T-helper 2 cell treated with Interferon-gamma antibody and Interleukin-4, amounts not matched to agents 5 μg/mL and 100 μg/mL, for 36 hours (primary cell): ENCODE results near the gene SULT2B1.

ENCODE experiments used
- DNase-seq: peaks from one replicate; pipeline ENCODE4 v3.0.0; 2021; ENCODE audit warnings: low spot score
- H3K27ac Mint-ChIP-seq: one replicate; pipeline ENCODE4 v1.8.0; 2021; ENCODE audit warnings: mild to moderate bottlenecking, mixed read lengths
- H3K27me3 Mint-ChIP-seq: one replicate; pipeline ENCODE4 v1.8.0; 2021; ENCODE audit warnings: low read depth, mixed read lengths
- H3K36me3 Mint-ChIP-seq: one replicate; pipeline ENCODE4 v1.8.0; 2021; ENCODE audit warnings: low read depth, mixed read lengths
- H3K4me1 Mint-ChIP-seq: one replicate; pipeline ENCODE4 v1.8.0; 2021; ENCODE audit warnings: low read depth, mixed read lengths
- H3K4me3 Mint-ChIP-seq: one replicate; pipeline ENCODE4 v1.8.0; 2022; ENCODE audit warnings: mild to moderate bottlenecking, moderate library complexity, mixed read lengths
- H3K9me3 Mint-ChIP-seq: one replicate; pipeline ENCODE4 v1.8.0; 2021; ENCODE audit warnings: mixed read lengths

The SULT2B1 gene

DNA sequence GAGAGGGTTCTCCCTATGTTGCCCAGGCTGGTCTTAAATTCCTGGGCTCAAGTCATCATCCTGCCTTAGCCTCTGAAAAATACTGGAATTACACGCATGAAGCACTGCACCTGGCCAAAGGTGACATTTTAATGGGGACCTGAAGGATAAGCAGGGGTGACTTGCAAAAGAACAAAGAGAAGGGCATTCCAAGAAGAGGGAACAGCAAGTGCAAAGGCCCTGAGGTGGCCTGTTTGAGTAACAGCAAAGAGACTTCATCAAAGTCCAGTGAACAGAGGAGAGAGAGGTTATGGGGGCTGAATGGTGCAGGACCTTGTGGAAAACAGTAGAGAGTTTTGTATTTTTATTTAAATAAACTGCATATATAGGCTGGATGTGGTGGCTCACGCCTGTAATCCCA is 89.9 kb downstream of the SULT2B1 start:
- Mint-ChIP-seq H3K4me3 (no peak overlapping the region), H3K27ac (no peak overlapping the region), H3K36me3 (no peaks in the 10 kb centered on the region), H3K27me3 (peaks cover 3% of the 10 kb centered on the region), H3K9me3 (peaks cover 5% of the 10 kb centered on the region), H3K4me1 (peaks cover 30% of the 10 kb centered on the region)
- DNase-seq: no peak

DNA sequence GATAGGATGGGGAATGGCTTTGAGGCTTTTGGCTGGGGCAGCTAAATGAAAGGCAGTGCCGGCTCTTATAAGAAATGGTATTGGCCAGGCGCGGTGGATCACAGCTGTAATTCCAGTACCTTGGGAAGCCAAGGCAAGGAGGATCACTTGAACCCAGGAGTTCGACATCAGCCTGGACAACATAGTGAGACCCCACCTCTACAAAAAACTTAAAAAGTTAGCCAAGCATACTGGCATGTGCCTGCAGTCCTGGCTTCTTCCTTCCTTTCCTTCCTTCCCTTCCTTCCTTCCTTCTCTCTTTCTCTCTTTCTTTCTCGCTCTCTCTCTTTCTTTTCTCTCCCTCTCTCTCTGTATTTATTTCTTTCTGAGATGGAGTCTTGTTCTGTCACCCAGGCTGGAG is 90.9 kb downstream of the SULT2B1 start:
- no peak for DNase-seq
- peaks cover 31% of the 10 kb centered on the region for H3K4me1 Mint-ChIP-seq
- H3K36me3 Mint-ChIP-seq: no peaks in the 10 kb centered on the region
- H3K4me3 Mint-ChIP-seq: no peak overlapping the region
- H3K27me3 Mint-ChIP-seq: peaks cover 3% of the 10 kb centered on the region
- H3K9me3 Mint-ChIP-seq: peaks cover 5% of the 10 kb centered on the region
- no peak overlapping the region for H3K27ac Mint-ChIP-seq

DNA sequence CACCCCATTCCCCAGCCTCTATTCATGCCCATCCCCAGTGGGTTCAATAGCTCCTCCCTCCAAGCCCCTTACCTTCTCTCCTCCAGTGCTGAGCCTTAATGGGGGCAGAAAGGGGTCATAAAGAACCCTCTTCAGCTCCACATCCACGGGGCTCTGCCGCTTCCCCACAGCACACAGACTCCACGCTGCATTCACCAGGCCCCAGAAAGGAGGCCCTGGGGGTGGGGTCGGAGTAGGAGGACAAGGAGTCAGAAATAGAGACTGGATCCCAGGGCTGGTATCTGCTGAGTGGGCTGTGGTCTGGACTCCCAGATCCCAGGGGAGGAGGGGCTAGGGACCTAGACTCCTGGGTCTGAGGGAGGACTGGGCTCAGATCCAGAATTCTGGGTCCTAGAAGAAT is 92.4 kb downstream of the SULT2B1 start:
- H3K36me3 Mint-ChIP-seq: no peaks in the 10 kb centered on the region
- H3K27ac Mint-ChIP-seq: no peak overlapping the region
- H3K4me1 Mint-ChIP-seq: peaks cover 31% of the 10 kb centered on the region

DNA sequence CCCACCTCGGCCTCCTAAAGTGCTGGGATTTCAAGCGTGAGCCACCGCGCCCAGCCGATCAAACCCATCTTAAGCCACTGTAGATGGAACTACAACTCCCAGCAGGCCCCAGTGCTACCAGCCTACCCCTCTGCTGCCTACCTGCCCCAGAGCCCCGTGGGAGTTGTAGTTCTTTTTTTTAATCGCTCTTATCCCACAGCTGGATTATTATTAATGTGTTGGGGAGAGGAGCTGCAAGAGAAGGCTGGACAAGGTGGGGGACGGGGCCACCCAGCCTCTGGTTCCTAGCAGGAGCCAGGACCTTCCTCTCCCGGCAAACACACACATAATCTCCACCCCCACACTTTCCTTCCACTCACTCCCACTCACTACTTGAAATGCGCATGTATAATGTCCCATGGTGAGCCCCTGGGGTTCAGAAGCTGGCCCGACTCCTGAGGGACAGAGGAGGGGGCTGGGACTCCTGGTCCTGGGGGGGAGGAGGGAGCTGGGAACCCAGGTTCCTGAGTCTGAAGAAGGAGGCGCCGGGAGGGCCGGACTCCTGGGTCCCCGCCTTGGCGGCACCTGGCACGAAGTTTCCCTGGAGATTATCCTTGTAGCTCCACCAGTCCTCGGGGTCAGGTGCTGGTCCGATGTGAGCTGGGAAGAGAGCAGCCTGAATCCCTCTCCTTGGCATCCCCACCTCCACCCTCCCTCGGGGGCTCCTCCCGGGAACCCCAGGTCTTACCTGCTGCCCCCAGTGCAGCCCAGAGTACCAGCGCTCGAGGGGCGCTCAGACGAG is 93.1 kb downstream of the SULT2B1 start:
- DNase-seq: peak; percentile 66
- Mint-ChIP-seq H3K27me3 (peaks cover 3% of the 10 kb centered on the region), H3K4me3 (peak overlapping the region; percentile 80), H3K27ac (no peak overlapping the region), H3K9me3 (no peaks in the 10 kb centered on the region), H3K36me3 (no peaks in the 10 kb centered on the region), H3K4me1 (peaks cover 35% of the 10 kb centered on the region)

More for the DNA sequence above, 92.4 kb downstream of the SULT2B1 start:
- Mint-ChIP-seq H3K9me3 (no peaks in the 10 kb centered on the region), H3K4me3 (no peak overlapping the region), H3K27me3 (peaks cover 3% of the 10 kb centered on the region)
- no peak for DNase-seq

DNA sequence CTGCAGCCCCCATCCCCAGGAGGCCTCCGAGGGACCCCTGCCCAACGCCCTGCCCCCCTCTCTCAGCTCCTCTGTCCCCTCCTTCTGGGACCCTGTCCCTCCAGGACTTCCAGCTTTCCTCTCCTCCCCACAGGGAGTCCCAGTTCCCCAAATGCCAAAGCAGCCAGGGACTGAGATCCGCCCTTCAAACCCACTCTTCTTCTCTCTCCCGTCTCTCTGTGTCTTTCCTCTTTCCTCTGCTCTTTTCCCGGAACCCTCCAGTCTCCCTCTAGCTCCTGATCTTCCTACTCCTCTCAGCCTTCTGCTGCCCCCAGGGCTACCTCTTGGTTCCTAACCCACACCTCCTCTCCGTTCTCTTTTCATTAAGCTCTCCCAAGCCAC is 93.6 kb downstream of the SULT2B1 start:
- DNase-seq: no peak
- H3K27me3 Mint-ChIP-seq: peaks cover 3% of the 10 kb centered on the region
- H3K27ac Mint-ChIP-seq: peak overlapping the region; percentile 84
- H3K4me1 Mint-ChIP-seq: peaks cover 35% of the 10 kb centered on the region
- peak overlapping the region; percentile 80 for H3K4me3 Mint-ChIP-seq
- no peaks in the 10 kb centered on the region for H3K36me3 Mint-ChIP-seq
- H3K9me3 Mint-ChIP-seq: no peaks in the 10 kb centered on the region

DNA sequence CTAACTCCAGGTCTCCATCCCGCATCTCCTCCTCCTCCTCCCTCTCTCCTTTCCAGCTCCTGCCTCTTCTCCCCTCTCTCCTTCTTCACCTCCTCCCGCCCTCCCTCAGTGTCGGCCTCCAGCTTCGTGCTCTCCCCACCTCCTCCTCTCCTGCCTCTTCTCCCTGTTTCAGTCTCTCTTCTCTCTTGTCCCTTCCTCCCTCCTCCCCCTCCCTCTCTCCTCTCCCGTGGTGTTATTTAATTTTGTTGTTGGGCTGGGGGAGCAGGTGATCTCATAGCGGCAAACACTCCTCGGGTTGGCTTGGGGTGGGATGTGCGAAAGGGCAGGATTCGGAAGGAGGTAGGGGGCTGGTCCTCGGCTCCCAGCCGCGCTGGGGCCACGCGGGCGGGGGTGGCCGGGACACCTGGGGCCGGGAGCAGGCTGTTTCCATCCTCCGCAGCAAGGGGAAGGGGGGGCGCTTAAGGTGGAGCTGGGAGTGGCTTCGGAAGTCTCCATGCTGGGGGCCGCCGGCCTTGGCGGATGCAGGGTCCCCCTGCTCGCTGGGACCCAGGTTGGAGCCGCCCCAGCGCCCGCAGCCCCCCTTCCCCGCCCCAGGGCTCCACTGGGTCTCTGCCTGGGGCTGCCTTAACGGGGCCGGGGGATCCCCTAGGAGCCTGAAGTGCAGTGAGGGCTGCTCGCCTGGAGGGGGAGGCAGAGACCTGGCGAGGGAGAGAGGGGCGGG is 94.2 kb downstream of the SULT2B1 start, which contains the start of gene CA11:
CA11 (minus strand) TSS at position 187 of the 721 bp plus-strand sequence. CDS start 555 bp downstream, outside the sequence.
- peaks cover 35% of the 10 kb centered on the region for H3K4me1 Mint-ChIP-seq
- H3K27me3 Mint-ChIP-seq: peaks cover 3% of the 10 kb centered on the region
- peak within 1 kb of the TSS; percentile 80 for H3K4me3 Mint-ChIP-seq
- no peaks in the 10 kb centered on the region for H3K9me3 Mint-ChIP-seq
- peak within 1 kb of the TSS; percentile 84 for H3K27ac Mint-ChIP-seq
- peak; percentile 85 for DNase-seq
- H3K36me3 Mint-ChIP-seq: no peaks in the 10 kb centered on the region

DNA sequence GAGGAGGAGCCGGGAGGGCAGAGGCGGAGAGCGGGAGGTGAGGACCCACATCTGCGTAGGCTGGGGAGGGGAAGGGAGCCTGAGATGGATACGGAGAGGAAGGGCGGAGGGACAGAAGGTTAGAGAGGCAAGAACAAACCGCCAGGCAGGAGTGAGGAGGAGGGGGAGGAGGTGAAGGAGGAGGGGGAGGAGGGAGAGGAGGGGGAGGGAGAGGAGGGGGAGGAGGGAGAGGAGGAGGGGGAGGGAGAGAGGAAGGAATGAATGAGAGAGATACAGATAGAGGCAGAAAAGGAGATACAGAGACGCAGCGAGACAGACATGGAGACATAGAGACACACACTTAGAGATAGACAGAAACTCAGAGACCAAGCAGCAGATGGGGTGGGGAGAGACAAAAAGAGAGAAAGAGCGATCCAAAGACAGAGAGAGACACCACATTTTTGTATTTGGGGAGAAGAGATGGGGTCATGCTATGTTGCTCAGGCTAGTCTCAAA is 94.8 kb downstream of the SULT2B1 start:
- H3K27ac Mint-ChIP-seq: peak overlapping the region; percentile 72
- H3K4me1 Mint-ChIP-seq: peaks cover 33% of the 10 kb centered on the region
- peak overlapping the region; percentile 47 for H3K4me3 Mint-ChIP-seq
- no peaks in the 10 kb centered on the region for H3K9me3 Mint-ChIP-seq
- peaks cover 3% of the 10 kb centered on the region for H3K27me3 Mint-ChIP-seq
- no peak for DNase-seq
- no peaks in the 10 kb centered on the region for H3K36me3 Mint-ChIP-seq

DNA sequence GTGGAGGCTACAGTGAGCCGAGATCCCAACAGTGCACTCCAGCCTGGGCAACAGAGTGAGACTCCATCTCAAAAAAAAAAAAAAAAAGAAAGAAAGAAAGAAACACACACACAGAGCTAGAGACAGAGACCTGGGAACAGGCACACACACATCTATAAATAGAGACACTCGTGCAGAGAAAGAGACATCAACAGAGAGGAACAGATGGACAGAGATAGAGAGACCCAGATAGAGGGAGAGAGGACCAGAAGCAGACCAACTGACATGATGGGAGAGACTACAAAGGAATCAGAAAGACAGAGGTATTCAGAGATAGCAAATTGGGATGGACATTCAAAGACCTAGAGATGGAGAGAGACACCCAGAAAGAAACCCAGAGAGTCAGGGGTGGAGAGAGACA is 96.2 kb downstream of the SULT2B1 start:
- Mint-ChIP-seq H3K9me3 (no peaks in the 10 kb centered on the region), H3K36me3 (no peaks in the 10 kb centered on the region), H3K27ac (peak overlapping the region; percentile 78), H3K27me3 (peaks cover 3% of the 10 kb centered on the region), H3K4me3 (peak overlapping the region; percentile 35), H3K4me1 (peaks cover 38% of the 10 kb centered on the region)
- no peak for DNase-seq
